K562 (cell line): ENCODE measurements around the gene IDH2. TPM values are rescaled to one million over a fixed set of nuclear protein-coding genes. Genes with fewer than 3 reads are reported as not detected.

Experiments used
- ATAC-seq: fragments of 200-7000 bp; cut with Tn5 transposase; 3 replicates; pipeline ENCODE4 v1.9.1; 2020; ENCODE audit warnings: moderate library complexity
- BruUV-seq: library from RNA; stranded (reverse); fragments of 400-500 nt; replicated peaks from 2 replicates; lab custom pipeline; 2021; lab: Mats Ljungman, UMichigan
- CTCF ChIA-PET: fragments of 300-600 bp; formaldehyde crosslinking; extraction: SDS; loops from one replicate; lab custom pipeline; 2021; ENCODE audit warnings: low intra/inter-chr PET ratio; lab: Yijun Ruan, JAX
- POLR2A ChIA-PET: fragments of 300-600, 350-650 bp; sonication (Branson Sonifier 250); formaldehyde crosslinking; extraction: SDS; loops from one replicate; lab custom pipeline; 2021; ENCODE audit warnings: antibody characterized with exemption, inconsistent platforms; lab: Yijun Ruan, JAX
- DNase-seq, 4 experiments: peaks; one replicate each; pipeline versions ENCODE4 v3.0.0 to v3.0.0-alpha.2; 2011 to 2018; ENCODE audit warnings: low spot score in 3 of 4, mixed read lengths in 3 of 4; ENCODE audit errors: extremely low read depth in 1 of 4
- FAIRE-seq: peaks from 2 replicates; lab custom pipeline; 2011; peaks lifted over from hg19 to GRCh38; lab: Jason Lieb, UNC
- H2AFZ ChIP-seq: 2 replicates; pipeline ENCODE4 v1.6.0; 2011; ENCODE audit warnings: low read depth, low read length, control low read depth, inconsistent platforms
- H3K27ac ChIP-seq: fragments of 200-600 bp; 3 replicates; pipeline ENCODE4 v1.8.0; 2011; ENCODE audit warnings: low read depth, mild to moderate bottlenecking, control low read depth, inconsistent platforms, low read length, moderate library complexity, mixed read lengths; ENCODE audit errors: extremely low read depth
- H3K27me3 ChIP-seq, 2 experiments: fragments of 300-600 bp in 1 of 2; 2 replicates in 1 of 2; 3 replicates in 1 of 2; pipeline versions ENCODE4 v1.6.0 to v1.8.0; 2011; ENCODE audit warnings: inconsistent platforms in 2 of 2, low read length in 2 of 2, mild to moderate bottlenecking in 1 of 2, mixed read lengths in 1 of 2, moderate library complexity in 1 of 2; ENCODE audit not compliant: control insufficient read depth in 2 of 2, insufficient read depth in 2 of 2
- H3K36me3 ChIP-seq: fragments of 300-600 bp; 3 replicates; pipeline ENCODE4 v1.8.0; 2011; ENCODE audit warnings: mild to moderate bottlenecking, low read length, inconsistent platforms; ENCODE audit not compliant: control insufficient read depth, insufficient read depth
- H3K4me1 ChIP-seq, 2 experiments: fragments of 200-600 bp in 1 of 2; replicated peaks in 1 of 2; 2 replicates in 1 of 2; 3 replicates in 1 of 2; pipeline versions ENCODE4 v1.5.1 to v1.8.0; 2011; ENCODE audit warnings: inconsistent platforms in 2 of 2, low read length in 2 of 2, mild to moderate bottlenecking in 1 of 2, mixed read lengths in 1 of 2, moderate library complexity in 1 of 2; ENCODE audit not compliant: control insufficient read depth in 2 of 2, insufficient read depth in 2 of 2
- H3K4me2 ChIP-seq: 2 replicates; pipeline ENCODE4 v1.6.1; 2011; ENCODE audit warnings: low read length, control low read depth, inconsistent platforms, mixed read lengths; ENCODE audit not compliant: insufficient read depth
- H3K4me3 ChIP-seq: fragments of 200-600 bp; sonication (generic), shearing (Covaris generic); 2 replicates; pipeline ENCODE4 v1.5.1; 2016; ENCODE audit warnings: control low read depth, inconsistent platforms
- H3K79me2 ChIP-seq: fragments of 200-600 bp; 3 replicates; pipeline ENCODE4 v1.8.0; 2011; ENCODE audit warnings: low read length, inconsistent platforms; ENCODE audit not compliant: control insufficient read depth, insufficient read depth
- H3K9ac ChIP-seq, 2 experiments: 2 replicates each; pipeline versions ENCODE4 v1.6.0 to v1.6.1; 2011; ENCODE audit warnings: low read depth in 2 of 2, low read length in 2 of 2, control low read depth in 1 of 2, inconsistent platforms in 1 of 2, mild to moderate bottlenecking in 1 of 2, mixed read lengths in 1 of 2; ENCODE audit not compliant: insufficient read depth in 1 of 2
- H3K9me1 ChIP-seq: one replicate; pipeline ENCODE4 v1.6.0; 2011; ENCODE audit warnings: inconsistent platforms, mild to moderate bottlenecking, low read length, moderate library complexity; ENCODE audit not compliant: control insufficient read depth, insufficient read depth
- H3K9me3 ChIP-seq: replicated peaks from 2 replicates; pipeline ENCODE4 v1.5.1; 2011; ENCODE audit warnings: low read depth, low read length, inconsistent platforms; ENCODE audit not compliant: control insufficient read depth, insufficient read depth
- H4K20me1 ChIP-seq: replicated peaks from 2 replicates; pipeline ENCODE4 v1.6.1; 2011; ENCODE audit warnings: low read length, inconsistent platforms, mixed read lengths; ENCODE audit not compliant: control insufficient read depth, insufficient read depth
- ARID1B ChIP-seq: fragments of 450-650 bp; IDR thresholded peaks from 2 replicates; pipeline ENCODE4 v1.6.1; 2016; ENCODE audit warnings: antibody characterized with exemption, mild to moderate bottlenecking, inconsistent platforms
- CEBPG ChIP-seq, 3 experiments: fragments of 200-800 bp in 1 of 3; sonication (Bioruptor generic) in 1 of 3; sonication (generic) in 1 of 3; formaldehyde crosslinking in 1 of 3; IDR thresholded peaks in 2 of 3; conservative IDR thresholded peaks in 1 of 3; 2 replicates each; pipeline versions ENCODE4 v1.6.1 to v1.8.0; 2016 to 2022; ENCODE audit warnings: missing compliant biosample characterization in 2 of 3, missing genetic modification characterization in 2 of 3, mild to moderate bottlenecking in 1 of 3, missing genetic modification reagents in 1 of 3
- COPS2 ChIP-seq: fragments of 450-650 bp; conservative IDR thresholded peaks from 2 replicates; pipeline ENCODE4 v1.6.1; 2016; ENCODE audit warnings: mild to moderate bottlenecking, moderate library complexity
- ETV1 ChIP-seq: fragments of 450-650 bp; conservative IDR thresholded peaks from 2 replicates; pipeline ENCODE4 v1.6.1; 2016; ENCODE audit warnings: missing genetic modification characterization, control low read depth, low read depth, missing compliant biosample characterization
- NFIX ChIP-seq: fragments of 250-450 bp; sonication (Bioruptor Pico); IDR thresholded peaks from 2 replicates; pipeline ENCODE4 v1.4.0; 2020; ENCODE audit warnings: low read depth, mild to moderate bottlenecking, moderate library complexity
- RBM25 ChIP-seq: fragments of 200-400 bp; formaldehyde crosslinking; IDR thresholded peaks from 2 replicates; pipeline ENCODE4 v1.6.1; 2018; ENCODE audit warnings: low read length, low read depth, moderate library complexity; ENCODE audit not compliant: severe bottlenecking
- SMARCA5 ChIP-seq: fragments of 450-650 bp; IDR thresholded peaks from 2 replicates; pipeline ENCODE4 v1.6.1; 2016
- ZNF318 ChIP-seq, 2 experiments: fragments of 450-650 bp; IDR thresholded peaks; 2 replicates each; pipeline ENCODE4 v1.6.1; 2016; ENCODE audit warnings: mild to moderate bottlenecking in 2 of 2, borderline replicate concordance in 1 of 2, low read depth in 1 of 2, moderate library complexity in 1 of 2
- ZNF785 ChIP-seq: fragments of 250-450 bp; sonication (Bioruptor Pico); IDR thresholded peaks from 2 replicates; pipeline ENCODE4 v1.4.0; 2020; ENCODE audit warnings: mild to moderate bottlenecking
- WGBS: fragments of 100-300 bp; shearing (Covaris generic); methylation state at CpG from one replicate; pipeline ENCODE4 v1.1.6; 2016; ENCODE audit warnings: low coverage, mixed read lengths; ENCODE audit not compliant: insufficient coverage; ENCODE audit errors: missing lambda C conversion rate; 5-methylcytosine and 5-hydroxymethylcytosine counted together
- in situ Hi-C: fragments of 300-500 bp; cut with MboI; formaldehyde crosslinking; loops from 4 replicates; pipeline ENCODE4 v1.15.0; 2018; ENCODE audit warnings: inconsistent platforms, mixed read lengths
- intact Hi-C: fragments of 100-400 bp; cut with micrococcal nuclease; formaldehyde crosslinking; loops from 2 replicates; pipeline ENCODE4 v1.14.2; 2022
- polyA plus RNA-seq, 8 experiments: library from polyadenylated mRNA; depleted of rRNA in 4 of 8; stranded (reverse) in 5 of 8; unstranded in 3 of 8; fragments of >200 nt; fragmentation: Nextera tagmentation in 2 of 8; fragmentation: Illumina TruSeq in 1 of 8; extraction: Ambion mirVana in 2 of 8; extraction: Trizol in 1 of 8; gene quantifications; 2 replicates each; pipeline versions ENCODE4 v1.2.1 to v1.2.3, GENCODE V29; 2011 to 2014; ENCODE audit warnings: inconsistent platforms in 1 of 8, missing spikeins in 1 of 8
- total RNA-seq, 7 experiments: library from RNA; depleted of rRNA in 6 of 7; stranded (reverse); fragments of >200 nt in 6 of 7; fragmentation: Illumina TruSeq in 2 of 7; extraction: Trizol in 2 of 7; gene quantifications; 2 replicates each; pipeline versions ENCODE4 v1.2.1 to v1.2.3, GENCODE V29; 2011 to 2021; ENCODE audit warnings: low replicate concordance in 1 of 7
- TF ChIP-seq, protein P1 (sequence below): fragments of 450-650 bp; IDR thresholded peaks from 2 replicates; pipeline ENCODE4 v1.6.1; 2016

IDH2 gene
- total and polyA plus RNA-seq, 9 of the 15 experiments (the other 6 are each of a cell fraction or from before 2014, with no cell fraction given): 0.70 to 99.9 (median 59.2) TPM

GRCh38 chr15:90038632-90039095, 63.6 kb downstream of the IDH2 start:
- no peak for FAIRE-seq
- Histone ChIP-seq H3K79me2 (no peaks in the 10 kb centered on the region; the same call in 2 of the 3 replicates), H3K27ac (peak overlapping the region; percentile 55; the same call in 2 of the 3 replicates), H2AFZ (peak overlapping the region; percentile 52), H3K4me1 (peaks cover 48 to 60% of the 10 kb centered on the region in 2 experiments), H3K27me3 (no peaks in the 10 kb centered on the region), H4K20me1 (no peaks in the 10 kb centered on the region), H3K4me3 (no peak overlapping the region), H3K9ac (no peak overlapping the region; a peak in 1 of 4 replicates), H3K9me1 (no peaks in the 10 kb centered on the region), H3K36me3 (no peaks in the 10 kb centered on the region), H3K4me2 (no peak overlapping the region), H3K9me3 (no peaks in the 10 kb centered on the region)
- DNase-seq: no peak
- BruUV-seq: no TSS peak
- intact Hi-C loops (no loop called here), in situ Hi-C loops (no loop called here)
- POLR2A ChIA-PET: no interaction called here
- ATAC-seq: no peak
- CTCF ChIA-PET: no interaction called here
- 67% methylated on average over 3 of the region's 3 CpGs for WGBS
- TF ChIP-seq ARID1B (0 out of 2 replicates have a peak, but pooled peaks have one; percentile 32), ZNF318 (IDR thresholded peaks at IDR 0.05; ENCODE audit: borderline replicate concordance in 1 of 2, low read depth in 1 of 2) (peak in 1 of 2 experiments; percentile 6; a peak in 1 of 4 replicates), ETV1 (tag) (no peak), CEBPG (CRISPR knock-in tag; IDR thresholded peaks at IDR 0.05) (no peak), CEBPG (tag; conservative IDR thresholded peaks at IDR 0.05 in 1 of 2, IDR thresholded peaks at IDR 0.05 in 1 of 2) (0 out of 4 replicates have a peak, but pooled peaks have one; percentile 17 to 32), NFIX (no peak), RBM25 (no peak), ZNF785 (CRISPR knock-in tag) (no peak), SMARCA5 (0 out of 2 replicates have a peak, but pooled peaks have one; percentile 21), COPS2 (no peak)
- TF ChIP-seq, protein P1, sequence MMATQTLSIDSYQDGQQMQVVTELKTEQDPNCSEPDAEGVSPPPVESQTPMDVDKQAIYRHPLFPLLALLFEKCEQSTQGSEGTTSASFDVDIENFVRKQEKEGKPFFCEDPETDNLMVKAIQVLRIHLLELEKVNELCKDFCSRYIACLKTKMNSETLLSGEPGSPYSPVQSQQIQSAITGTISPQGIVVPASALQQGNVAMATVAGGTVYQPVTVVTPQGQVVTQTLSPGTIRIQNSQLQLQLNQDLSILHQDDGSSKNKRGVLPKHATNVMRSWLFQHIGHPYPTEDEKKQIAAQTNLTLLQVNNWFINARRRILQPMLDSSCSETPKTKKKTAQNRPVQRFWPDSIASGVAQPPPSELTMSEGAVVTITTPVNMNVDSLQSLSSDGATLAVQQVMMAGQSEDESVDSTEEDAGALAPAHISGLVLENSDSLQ: no peak; the same call in none of the 2 replicates
